OCI-LY1 (cell line): ENCODE measurements around the gene ORMDL3.

Experiments
- EZH2 ChIP-seq: fragments of 200-600 bp; sonication (generic), shearing (Covaris generic); IDR thresholded peaks from 2 replicates; pipeline ENCODE4 v1.8.0; 2017; ENCODE audit warnings: borderline replicate concordance, mixed run types, mild to moderate bottlenecking, antibody characterized with exemption, low read length, moderate library complexity, mixed read lengths
- TF ChIP-seq, protein P1 (sequence below): fragments of 200-600 bp; sonication (generic), shearing (Covaris generic); IDR thresholded peaks from 2 replicates; pipeline ENCODE4 v1.5.1; 2017; ENCODE audit warnings: mild to moderate bottlenecking, antibody characterized with exemption, low read length, moderate library complexity, mixed read lengths

DNA sequence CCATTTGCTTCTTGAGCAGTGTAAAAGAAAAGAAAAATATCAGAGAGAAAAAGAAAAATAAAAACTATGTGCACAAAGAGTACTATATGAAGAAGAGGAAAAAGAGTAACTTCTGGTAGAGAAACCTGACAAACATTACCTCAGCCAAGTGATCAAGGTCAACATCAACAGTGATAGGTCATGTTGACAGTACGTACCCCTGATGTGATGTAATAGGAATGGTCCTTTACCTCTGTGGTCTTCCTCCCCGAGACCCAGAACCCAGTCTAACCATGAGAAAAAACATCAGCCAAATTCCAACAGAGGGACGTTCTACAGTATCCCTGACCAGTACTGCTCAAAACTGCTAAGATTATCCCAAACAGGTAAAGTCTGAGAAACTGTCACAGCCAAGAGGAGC is 13.4 kb downstream of the ORMDL3 start:
- no peak for TF ChIP-seq EZH2
- TF ChIP-seq, protein P1, sequence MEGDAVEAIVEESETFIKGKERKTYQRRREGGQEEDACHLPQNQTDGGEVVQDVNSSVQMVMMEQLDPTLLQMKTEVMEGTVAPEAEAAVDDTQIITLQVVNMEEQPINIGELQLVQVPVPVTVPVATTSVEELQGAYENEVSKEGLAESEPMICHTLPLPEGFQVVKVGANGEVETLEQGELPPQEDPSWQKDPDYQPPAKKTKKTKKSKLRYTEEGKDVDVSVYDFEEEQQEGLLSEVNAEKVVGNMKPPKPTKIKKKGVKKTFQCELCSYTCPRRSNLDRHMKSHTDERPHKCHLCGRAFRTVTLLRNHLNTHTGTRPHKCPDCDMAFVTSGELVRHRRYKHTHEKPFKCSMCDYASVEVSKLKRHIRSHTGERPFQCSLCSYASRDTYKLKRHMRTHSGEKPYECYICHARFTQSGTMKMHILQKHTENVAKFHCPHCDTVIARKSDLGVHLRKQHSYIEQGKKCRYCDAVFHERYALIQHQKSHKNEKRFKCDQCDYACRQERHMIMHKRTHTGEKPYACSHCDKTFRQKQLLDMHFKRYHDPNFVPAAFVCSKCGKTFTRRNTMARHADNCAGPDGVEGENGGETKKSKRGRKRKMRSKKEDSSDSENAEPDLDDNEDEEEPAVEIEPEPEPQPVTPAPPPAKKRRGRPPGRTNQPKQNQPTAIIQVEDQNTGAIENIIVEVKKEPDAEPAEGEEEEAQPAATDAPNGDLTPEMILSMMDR = no peak
